Thyroid gland (tissue), 4 donors: ENCODE measurements around the gene ZMIZ1. TPM values are rescaled to one million over a fixed set of nuclear protein-coding genes. Genes with fewer than 3 reads are reported as not detected.

Experiments used
- DNase-seq, 2 donors: peaks; one replicate each; pipeline ENCODE4 v3.0.0-alpha.2; 2019
- H3K27ac ChIP-seq, 3 donors: fragments of 200-600 bp; sonication (generic); 1 replicate in 2 of 3; 2 replicates in 1 of 3; pipeline ENCODE4 v1.5.1; 2016 to 2019; ENCODE audit warnings: mild to moderate bottlenecking in 1 of 3, moderate library complexity in 1 of 3
- H3K27me3 ChIP-seq: fragments of 200-600 bp; sonication (generic); one replicate; pipeline ENCODE4 v1.5.1; 2019
- H3K36me3 ChIP-seq, 2 donors: fragments of 200-600 bp; sonication (generic); one replicate each; pipeline ENCODE4 v1.5.1; 2016 to 2019
- H3K4me1 ChIP-seq, 2 donors: fragments of 200-600 bp; sonication (generic); one replicate each; pipeline ENCODE4 v1.5.1; 2017 to 2019
- H3K4me3 ChIP-seq, 3 donors: fragments of 200-600 bp; sonication (generic); replicated peaks in 1 of 3; 1 replicate in 2 of 3; 2 replicates in 1 of 3; pipeline ENCODE4 v1.5.1; 2016; ENCODE audit warnings: mild to moderate bottlenecking in 1 of 3
- H3K9me3 ChIP-seq: fragments of 200-600 bp; sonication (generic); one replicate; pipeline ENCODE4 v1.5.1; 2017
- POLR2A ChIP-seq, 2 donors: fragments of 450-650 bp; IDR thresholded peaks; one replicate each; pipeline ENCODE4 v1.6.1; 2017; ENCODE audit warnings: antibody characterized with exemption in 2 of 2, mild to moderate bottlenecking in 2 of 2, moderate library complexity in 1 of 2
- WGBS, 2 donors: methylation state at CpG; one replicate each; pipeline ENCODE4 v1.1.5; 2017; 5-methylcytosine and 5-hydroxymethylcytosine counted together
- intact Hi-C: fragments of 100-400 bp; cut with DNase I; formaldehyde crosslinking; loops from one replicate; pipeline ENCODE4 v1.15.1; 2023
- total RNA-seq, 4 donors: library from RNA; depleted of rRNA; stranded (reverse); fragments of >200 nt; gene quantifications; one replicate each; pipeline ENCODE4 v1.2.3, GENCODE V29; 2016
- TF ChIP-seq, protein P1 (sequence below), 6 experiments: fragments of 200-600 bp in 3 of 6; fragments of 450-650 bp in 3 of 6; sonication (generic) in 3 of 6; IDR thresholded peaks; one replicate each; pipeline ENCODE4 v1.5.1; 2016 to 2019; ENCODE audit warnings: antibody characterized with exemption in 6 of 6, mild to moderate bottlenecking in 2 of 6, inconsistent platforms in 1 of 6, moderate library complexity in 1 of 6

ZMIZ1 gene
- total RNA-seq, 4 donors from 2014 or later, result 59.9 to 128 (median 94.4) TPM

DNA sequence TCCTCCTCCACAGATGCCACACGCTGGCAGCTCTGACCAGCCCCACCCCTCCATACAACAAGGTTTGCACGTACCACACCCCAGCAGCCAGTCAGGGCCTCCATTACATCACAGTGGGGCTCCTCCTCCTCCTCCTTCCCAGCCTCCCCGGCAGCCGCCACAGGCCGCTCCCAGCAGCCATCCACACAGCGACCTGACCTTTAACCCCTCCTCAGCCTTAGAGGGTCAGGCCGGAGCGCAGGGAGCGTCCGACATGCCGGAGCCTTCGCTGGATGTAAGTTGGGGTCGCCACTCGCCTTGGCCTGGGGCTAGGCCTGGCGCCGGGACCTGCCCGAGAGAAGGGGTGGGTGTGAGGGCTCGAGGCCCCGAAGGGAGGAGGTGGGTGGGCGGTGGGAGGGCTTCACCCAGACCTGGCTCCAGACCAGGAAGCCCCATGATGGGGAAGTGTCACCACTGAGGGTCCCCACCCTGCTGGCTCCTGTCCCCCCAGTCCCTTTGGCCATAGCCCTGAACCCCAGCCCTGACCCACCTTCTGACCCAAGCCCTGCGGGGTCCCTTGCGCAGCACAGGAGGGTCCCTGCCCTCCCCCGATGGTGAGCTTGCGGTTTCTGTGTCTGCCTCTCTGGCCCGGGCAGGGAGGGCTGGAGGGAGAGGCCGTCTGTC is 242.3 kb downstream of the ZMIZ1 start:
- no peaks in the 10 kb centered on the region for H3K27me3 ChIP-seq
- 90 to 91% methylated on average over 12 to 14 of the region's 26 CpGs for WGBS, 2 donors
- no peak for TF ChIP-seq POLR2A (IDR thresholded peaks at IDR 0.05)
- TF ChIP-seq, protein P1, sequence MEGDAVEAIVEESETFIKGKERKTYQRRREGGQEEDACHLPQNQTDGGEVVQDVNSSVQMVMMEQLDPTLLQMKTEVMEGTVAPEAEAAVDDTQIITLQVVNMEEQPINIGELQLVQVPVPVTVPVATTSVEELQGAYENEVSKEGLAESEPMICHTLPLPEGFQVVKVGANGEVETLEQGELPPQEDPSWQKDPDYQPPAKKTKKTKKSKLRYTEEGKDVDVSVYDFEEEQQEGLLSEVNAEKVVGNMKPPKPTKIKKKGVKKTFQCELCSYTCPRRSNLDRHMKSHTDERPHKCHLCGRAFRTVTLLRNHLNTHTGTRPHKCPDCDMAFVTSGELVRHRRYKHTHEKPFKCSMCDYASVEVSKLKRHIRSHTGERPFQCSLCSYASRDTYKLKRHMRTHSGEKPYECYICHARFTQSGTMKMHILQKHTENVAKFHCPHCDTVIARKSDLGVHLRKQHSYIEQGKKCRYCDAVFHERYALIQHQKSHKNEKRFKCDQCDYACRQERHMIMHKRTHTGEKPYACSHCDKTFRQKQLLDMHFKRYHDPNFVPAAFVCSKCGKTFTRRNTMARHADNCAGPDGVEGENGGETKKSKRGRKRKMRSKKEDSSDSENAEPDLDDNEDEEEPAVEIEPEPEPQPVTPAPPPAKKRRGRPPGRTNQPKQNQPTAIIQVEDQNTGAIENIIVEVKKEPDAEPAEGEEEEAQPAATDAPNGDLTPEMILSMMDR (IDR thresholded peaks at IDR 0.05), result no peak
- no peak for DNase-seq
- no peaks in the 10 kb centered on the region for H3K9me3 ChIP-seq
- no peaks in the 10 kb centered on the region for H3K4me1 ChIP-seq
- H3K4me3 ChIP-seq, result no peak overlapping the region
- intact Hi-C loops, result no loop called here
- H3K27ac ChIP-seq, result no peak overlapping the region
- H3K36me3 ChIP-seq, result peaks cover 64 to 80% of the 10 kb centered on the region in 2 donors

DNA sequence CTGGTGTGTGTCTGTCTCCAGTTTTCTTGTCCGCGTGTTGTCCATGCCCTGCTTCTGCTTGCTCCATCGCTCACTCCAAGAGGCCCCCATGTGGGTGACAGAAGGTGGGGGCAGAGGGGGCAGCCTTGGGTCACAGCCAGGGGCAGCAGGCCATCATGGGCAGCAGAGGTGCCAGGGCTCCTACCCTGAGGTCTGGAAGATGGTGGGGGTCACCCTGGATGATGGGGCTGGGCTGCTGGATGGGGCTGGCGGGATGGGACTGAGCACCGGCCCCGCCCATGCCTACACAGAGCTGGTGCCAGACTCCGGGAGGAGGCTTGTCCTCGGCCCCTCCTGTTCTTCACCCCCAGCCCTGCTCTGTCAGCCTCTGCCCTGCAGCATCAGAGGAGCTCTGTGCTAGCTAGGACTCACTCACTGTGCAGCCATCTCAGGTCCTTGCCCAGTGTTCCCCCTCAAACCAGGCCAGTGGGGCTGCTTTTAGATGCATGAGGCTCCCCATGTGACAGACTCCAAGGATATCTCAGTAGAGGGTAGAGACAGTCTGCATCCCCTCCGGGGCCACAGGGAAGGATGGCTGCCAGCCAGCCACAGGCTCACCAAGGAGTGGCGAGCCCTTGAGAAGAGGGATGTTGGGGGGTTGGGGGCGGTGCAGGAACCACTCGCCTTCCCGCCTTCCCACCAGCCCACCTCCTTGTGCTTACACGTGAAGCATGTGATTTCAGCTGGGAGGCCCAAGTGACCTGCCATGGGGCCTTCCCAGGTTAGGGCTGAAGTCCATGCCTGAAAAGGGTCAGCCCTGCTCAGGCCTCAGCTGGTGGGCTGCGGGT is 243.0 kb downstream of the ZMIZ1 start:
- Histone ChIP-seq H3K27ac (no peak overlapping the region), H3K27me3 (no peaks in the 10 kb centered on the region), H3K36me3 (peaks cover 57 to 73% of the 10 kb centered on the region in 2 donors), H3K4me3 (no peak overlapping the region), H3K4me1 (peaks cover 0 to 3% of the 10 kb centered on the region in 2 donors), H3K9me3 (no peaks in the 10 kb centered on the region)
- WGBS, 2 donors, result 77 to 86% methylated on average over 4 to 9 of the region's 15 CpGs
- TF ChIP-seq, protein P1 (IDR thresholded peaks at IDR 0.05), result no peak
- TF ChIP-seq POLR2A (IDR thresholded peaks at IDR 0.05), result no peak
- no peak for DNase-seq
- intact Hi-C loops, result no loop called here

DNA sequence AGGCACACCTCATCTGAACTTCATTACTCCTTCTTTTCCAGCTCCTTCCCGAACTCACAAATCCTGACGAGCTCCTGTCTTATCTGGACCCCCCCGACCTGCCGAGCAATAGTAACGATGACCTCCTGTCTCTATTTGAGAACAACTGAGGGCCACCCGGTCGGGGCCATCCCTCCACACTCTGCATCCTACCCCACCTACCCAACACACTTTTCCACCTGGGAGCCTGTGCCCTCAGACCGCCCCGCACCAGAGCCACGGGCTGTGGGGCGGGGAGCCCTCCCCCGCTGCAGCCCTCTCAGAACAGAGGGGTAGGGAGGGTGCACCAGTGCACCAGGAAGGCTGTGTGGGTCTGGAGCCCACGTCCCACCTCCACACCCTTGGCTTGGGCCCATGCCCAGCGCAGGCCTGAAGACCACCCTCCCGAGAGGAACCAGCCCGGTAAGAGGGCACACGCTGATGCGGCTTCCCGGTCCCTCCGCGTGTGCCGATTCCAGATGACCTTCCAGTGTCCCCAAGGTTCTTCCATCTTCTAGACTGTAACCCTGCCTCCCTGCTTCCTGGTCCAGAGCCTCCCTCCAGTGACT is 243.9 kb downstream of the ZMIZ1 start:
- Histone ChIP-seq H3K4me3 (no peak overlapping the region), H3K27ac (no peak overlapping the region), H3K4me1 (peaks cover 4 to 12% of the 10 kb centered on the region in 2 donors), H3K27me3 (no peaks in the 10 kb centered on the region), H3K9me3 (no peaks in the 10 kb centered on the region), H3K36me3 (peaks cover 48 to 64% of the 10 kb centered on the region in 2 donors)
- TF ChIP-seq, protein P1 (IDR thresholded peaks at IDR 0.05), result no peak
- TF ChIP-seq POLR2A (IDR thresholded peaks at IDR 0.05), result no peak
- intact Hi-C loops, result no loop called here
- DNase-seq, result no peak
- 94% methylated on average over 10 to 22 of the region's 22 CpGs for WGBS, 2 donors

DNA sequence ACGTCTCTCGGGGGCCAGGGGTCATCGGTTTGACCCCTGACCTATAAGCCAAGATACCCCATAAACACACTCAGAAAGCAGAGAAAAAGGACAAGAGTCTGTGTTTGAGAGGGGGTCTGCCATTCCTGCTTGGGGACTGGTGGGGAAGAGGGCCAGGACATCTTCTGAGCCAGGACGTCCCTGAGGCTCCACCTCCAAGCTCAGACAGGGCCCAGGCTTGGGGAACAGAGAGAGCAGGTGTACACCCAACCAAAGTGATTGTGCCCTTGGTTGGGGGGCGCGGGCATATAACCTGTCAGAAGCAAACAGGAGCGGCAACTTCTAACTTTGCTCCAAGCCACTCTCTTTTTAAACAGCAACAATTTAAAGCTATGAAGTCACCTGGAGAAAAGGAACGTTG is 244.6 kb downstream of the ZMIZ1 start:
- no peak overlapping the region for H3K27ac ChIP-seq
- peaks cover 41 to 58% of the 10 kb centered on the region in 2 donors for H3K36me3 ChIP-seq
- no peak overlapping the region for H3K4me3 ChIP-seq
- TF ChIP-seq, protein P1 (IDR thresholded peaks at IDR 0.05), result no peak
- no peak for TF ChIP-seq POLR2A (IDR thresholded peaks at IDR 0.05)
- peaks cover 4 to 16% of the 10 kb centered on the region in 2 donors for H3K4me1 ChIP-seq
- no peaks in the 10 kb centered on the region for H3K9me3 ChIP-seq
- WGBS, 2 donors, result 80 to 83% methylated on average over 8 of the region's 8 CpGs
- intact Hi-C loops, result no loop called here
- H3K27me3 ChIP-seq, result no peaks in the 10 kb centered on the region
- DNase-seq, result no peak
